H1 (cell line): ENCODE measurements around the gene UBALD1. TPM values are rescaled to one million over a fixed set of nuclear protein-coding genes. Genes with fewer than 3 reads are reported as not detected.

ENCODE experiments used
- CTCF ChIP-seq, 3 experiments: IDR thresholded peaks; 1 replicate in 2 of 3; 2 replicates in 1 of 3; pipeline versions ENCODE4 v1.5.1 to v1.6.1; 2011; ENCODE audit warnings: low read length in 3 of 3, mild to moderate bottlenecking in 3 of 3, inconsistent platforms in 2 of 3, low read depth in 1 of 3, moderate library complexity in 1 of 3; ENCODE audit not compliant: insufficient read depth in 1 of 3; ENCODE audit errors: control extremely low read depth in 1 of 3
- TAF1 ChIP-seq: IDR thresholded peaks from 2 replicates; pipeline ENCODE4 v1.6.1; 2011; ENCODE audit warnings: mild to moderate bottlenecking, low read depth, low read length
- ZNF274 ChIP-seq: IDR thresholded peaks from 2 replicates; pipeline ENCODE4 v1.7.0; 2012; ENCODE audit warnings: low read length, borderline replicate concordance; ENCODE audit errors: extremely low read depth
- polyA plus RNA-seq, 7 experiments: library from polyadenylated mRNA; depleted of rRNA in 3 of 7; stranded (reverse) in 5 of 7; unstranded in 2 of 7; fragments of >200 nt in 5 of 7; fragments of 200-250 nt in 2 of 7; gene quantifications; 1 replicate in 5 of 7; 2 replicates in 1 of 7; 4 replicates in 1 of 7; pipeline versions ENCODE4 v1.2.1 to v1.2.3, GENCODE V29; 2011 to 2013; ENCODE audit warnings: missing spikeins in 2 of 7, mixed read lengths in 2 of 7
- total RNA-seq: library from RNA; stranded (reverse); fragmentation: NEBNext Ultra II Directional; extraction: Animal tissue kit (Norgen Biotek cat#: 25700); gene quantifications from 2 replicates; pipeline ENCODE4 v1.2.1, GENCODE V29; 2021

UBALD1 gene
- total and polyA plus RNA-seq, 2 of the 8 experiments (the other 6 are each of a cell fraction or from before 2014, with no cell fraction given) = 28.6 to 62.0 TPM

- TF ChIP-seq CTCF (IDR thresholded peaks at IDR 0.05; ENCODE audit: control extremely low read depth in 1 of 3, insufficient read depth in 1 of 3, low read depth in 1 of 3, low read length in 3 of 3) (no peak), ZNF274 (no peak), TAF1 (no peak)
Observed at GRCh38 chr16:4588386-4588785, 26.3 kb downstream of the UBALD1 start (continued).
